ENCODE measurements around the gene TBC1D5.

Gene TBC1D5

DNA sequence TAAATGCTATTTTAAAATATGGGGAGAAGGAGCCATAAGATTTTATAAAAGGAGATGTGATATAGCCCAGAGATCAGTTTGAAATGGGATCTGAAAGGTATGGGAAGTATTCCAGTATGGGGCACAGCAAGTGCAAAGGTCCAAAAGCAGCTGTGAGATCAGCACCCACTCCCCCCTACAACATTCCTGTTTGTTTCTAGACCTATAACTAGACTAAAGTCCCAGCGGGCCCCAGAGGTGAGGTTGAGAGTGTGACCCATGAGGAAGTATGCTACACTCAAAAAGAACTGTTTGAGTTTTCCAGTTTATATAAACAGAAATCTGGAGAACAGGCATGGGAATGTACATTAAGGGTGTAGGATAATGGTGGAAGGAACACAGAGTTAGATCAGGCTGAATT is 152.5 kb downstream of the TBC1D5 start:
- DNase-seq (ENCODE audit: low read depth in 2 of 2), result no peak

DNA sequence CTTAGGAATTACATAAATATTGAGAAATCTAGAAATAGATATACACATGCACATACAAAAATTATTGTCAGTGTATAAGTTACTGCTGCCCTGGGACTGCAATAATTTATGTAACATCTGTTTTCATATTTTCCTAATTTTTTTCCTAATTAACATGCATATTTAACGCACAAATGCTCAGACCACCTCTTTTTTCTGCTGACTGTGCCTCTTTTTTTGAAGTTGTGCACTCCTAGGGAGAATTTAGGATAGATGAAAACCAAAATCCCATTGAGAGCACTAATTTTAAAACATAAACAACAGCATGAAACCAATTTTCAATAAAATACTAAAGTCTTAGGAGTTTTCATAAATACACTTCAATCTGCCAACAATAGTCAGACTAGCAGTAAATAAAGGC is 154.0 kb downstream of the TBC1D5 start:
- no peak for DNase-seq (ENCODE audit: low read depth in 2 of 2)

DNA sequence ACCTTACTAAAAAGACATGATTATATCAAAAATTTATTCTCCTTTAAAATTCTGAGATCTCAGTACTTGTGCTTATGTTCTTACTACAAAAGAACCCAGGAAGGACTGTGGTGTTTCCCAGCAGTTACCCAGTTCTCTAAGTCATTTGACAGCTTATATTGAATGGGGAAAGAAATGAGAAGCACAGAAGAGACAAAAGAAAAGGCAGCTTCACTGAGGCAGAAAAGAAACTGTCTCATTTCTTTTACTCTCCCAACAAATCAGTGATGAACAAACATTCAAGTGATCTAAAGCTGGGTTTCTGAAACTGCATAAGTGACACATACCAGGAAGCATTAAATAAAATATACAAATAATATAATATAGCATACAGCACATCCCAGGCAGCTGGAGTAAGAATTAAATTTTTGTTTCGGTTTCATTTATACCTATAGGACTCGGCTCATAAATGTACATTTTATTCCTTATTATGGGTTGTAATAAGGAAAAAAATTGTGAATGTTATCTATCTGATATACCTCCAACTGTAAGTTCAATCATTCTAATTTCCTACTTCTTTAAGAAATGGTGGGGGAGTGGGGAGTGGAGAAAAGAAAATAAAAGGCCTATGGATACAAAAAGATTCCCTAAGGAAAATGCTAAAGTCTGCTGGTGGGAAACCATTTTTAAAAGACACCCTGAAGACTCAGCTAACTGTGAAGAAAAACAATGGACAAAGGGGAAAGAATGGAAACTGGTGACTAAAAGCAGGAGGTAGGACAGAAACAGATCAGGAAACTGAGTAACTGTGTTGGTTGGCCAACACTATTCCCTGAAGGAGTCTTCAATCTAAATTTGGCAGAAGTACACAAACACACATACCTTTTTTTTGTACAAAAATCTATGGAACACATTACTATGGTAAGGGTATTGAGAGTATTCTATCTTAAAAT is 156.8 kb downstream of the TBC1D5 start:
- no peak for DNase-seq (ENCODE audit: low read depth in 2 of 2)

DNA sequence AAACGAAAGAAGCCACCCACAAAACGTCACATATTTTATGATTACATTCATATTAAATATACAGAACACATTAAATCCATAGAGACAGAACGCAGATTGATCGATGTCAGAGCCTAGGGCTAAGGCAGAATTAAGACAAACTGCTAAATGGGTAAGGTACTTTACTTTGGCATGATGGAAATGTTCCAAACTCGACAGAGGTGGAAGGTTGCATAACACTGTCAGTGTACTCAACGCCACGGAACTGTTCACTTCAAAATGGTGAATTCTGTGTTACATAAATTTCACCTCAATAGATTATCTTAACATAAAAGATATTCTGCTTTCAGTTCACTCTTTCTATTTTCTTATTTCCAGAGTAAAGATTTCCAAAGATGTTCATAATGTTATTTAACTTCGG is 158.4 kb downstream of the TBC1D5 start:
- no peak for DNase-seq (ENCODE audit: low read depth in 2 of 2)

DNA sequence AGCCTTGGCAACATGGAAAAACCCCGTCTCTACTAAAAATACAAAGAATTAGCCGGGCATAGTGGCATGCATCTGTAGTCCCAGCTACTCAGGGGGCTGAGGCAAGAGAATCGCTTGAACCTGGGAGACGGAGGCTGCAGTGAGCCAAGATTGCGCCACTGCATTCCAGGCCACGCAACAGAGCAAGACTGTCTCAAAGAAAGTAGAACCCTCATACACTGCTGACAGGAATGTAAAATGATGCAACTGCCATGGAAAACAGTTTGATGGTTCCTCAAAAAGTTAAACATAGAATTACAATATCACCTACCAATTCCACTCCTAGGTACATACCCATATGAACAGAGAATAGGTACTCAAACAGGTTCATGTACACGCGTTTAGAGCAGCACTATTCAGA is 158.9 kb downstream of the TBC1D5 start:
- DNase-seq (ENCODE audit: low read depth in 2 of 2), result no peak

DNA sequence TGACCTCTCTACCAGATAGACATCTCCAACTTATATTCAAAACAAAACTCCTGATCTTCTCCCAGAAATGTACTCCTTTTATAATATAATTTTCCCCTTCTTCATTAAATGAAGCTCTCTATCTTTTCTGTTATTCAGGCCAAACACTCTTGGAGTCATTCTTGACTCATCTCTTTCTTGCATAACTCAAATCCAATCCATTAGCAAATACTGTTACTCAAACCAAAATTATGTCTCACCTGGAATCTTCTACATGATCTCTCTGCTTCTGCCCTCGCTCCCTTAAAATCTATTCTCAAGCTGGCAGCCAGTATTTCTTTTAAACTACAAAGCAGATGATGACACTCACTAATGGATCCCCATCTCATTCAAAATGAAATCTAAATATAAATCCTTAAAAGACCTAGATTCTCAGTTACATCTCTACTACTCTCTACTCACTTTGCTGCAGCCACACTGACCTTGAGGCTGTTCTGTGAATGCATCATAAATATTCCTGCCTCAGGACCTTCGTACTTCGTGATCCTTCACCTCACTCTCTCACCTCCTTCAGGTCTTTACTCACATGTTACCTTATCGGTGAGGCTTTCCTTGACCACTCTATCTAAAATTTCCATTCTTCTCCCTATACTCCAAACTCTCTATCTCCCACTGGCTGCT is 160.9 kb downstream of the TBC1D5 start:
- DNase-seq (ENCODE audit: low read depth in 2 of 2), result no peak

DNA sequence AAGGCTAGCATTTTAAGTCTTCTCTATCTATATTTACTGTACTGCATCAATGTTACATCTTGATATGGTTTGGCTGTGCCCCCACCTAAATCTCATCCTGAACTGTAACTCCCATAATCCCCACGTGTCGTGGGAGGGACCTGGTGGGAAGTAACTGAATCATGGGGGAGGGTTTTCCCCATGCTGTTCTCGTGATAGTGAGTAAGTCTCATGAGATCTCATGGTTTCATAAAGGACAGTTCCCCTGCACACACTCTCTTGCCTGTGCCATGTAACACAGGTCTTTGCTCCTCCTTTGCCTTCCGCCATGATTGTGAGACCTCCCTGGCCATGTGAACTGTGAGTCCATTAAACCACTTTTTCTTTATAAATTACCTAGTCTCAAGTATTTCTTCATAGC is 161.5 kb downstream of the TBC1D5 start:
- DNase-seq (ENCODE audit: low read depth in 2 of 2), result no peak

DNA sequence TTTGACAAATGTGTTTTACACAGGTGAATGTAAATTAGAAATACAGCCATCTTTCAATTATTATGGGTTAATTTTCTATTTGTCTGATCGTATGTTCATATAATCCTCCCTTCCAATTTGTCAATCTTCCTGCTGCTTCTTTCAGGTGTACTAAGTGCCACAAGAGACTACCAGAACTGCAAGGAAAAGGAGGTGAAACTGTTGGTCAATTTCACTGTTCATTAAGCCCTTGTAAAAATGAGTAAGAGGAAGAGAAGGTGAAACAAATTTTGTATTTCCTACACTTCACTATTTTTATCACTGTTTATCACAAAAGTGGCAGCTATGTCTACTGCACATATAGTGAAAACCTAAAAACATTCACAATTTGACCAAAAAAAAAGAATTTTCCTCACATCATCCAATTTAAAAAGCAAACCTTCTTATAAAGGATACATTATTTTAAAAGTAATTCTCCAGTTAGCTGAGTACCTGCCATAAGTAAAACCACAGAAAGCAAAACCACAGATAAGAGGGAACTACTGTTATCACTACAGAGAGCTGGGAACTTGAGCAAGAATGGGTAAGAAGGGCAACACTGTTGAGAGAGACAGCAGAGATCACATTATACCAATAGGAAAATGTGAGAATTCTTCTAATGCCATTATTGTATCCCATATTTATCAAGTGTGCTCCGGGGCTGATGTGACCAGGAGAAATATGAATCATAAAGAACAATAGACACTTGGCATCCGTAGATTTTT is 163.0 kb downstream of the TBC1D5 start:
- DNase-seq (ENCODE audit: low read depth in 2 of 2), result no peak

DNA sequence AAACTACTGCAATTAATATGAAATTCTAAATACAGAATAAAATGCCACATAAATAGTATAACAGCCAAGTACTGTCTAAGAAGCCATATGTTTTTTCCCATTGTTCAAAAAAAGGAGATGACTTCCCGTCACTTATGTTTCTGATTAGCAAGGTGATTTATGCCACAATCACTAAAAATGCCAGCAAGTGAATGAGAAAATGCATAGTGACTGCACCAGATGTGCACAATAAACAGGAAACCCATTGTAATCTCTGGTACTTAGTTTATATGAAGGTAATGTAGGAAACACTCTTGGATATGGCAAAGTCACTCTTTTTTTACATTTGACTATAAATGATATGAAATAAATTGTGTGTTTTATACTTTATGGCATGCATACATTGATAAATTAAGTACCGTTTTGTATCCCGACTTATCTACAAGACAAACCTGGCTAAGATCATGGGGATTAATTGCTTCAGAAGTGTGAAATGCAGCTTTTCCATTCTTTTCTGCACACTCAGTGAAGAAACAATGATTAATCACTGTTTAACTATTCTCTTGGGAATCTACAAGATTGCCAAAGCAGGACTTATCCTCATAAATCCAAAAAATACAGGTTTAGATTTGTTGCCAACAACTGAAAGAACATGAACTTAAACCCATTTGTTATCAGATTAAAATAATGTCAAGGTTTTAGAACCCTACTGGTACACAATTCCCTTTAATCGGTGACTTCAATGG is 164.5 kb downstream of the TBC1D5 start:
- no peak for DNase-seq (ENCODE audit: low read depth in 2 of 2)

DNA sequence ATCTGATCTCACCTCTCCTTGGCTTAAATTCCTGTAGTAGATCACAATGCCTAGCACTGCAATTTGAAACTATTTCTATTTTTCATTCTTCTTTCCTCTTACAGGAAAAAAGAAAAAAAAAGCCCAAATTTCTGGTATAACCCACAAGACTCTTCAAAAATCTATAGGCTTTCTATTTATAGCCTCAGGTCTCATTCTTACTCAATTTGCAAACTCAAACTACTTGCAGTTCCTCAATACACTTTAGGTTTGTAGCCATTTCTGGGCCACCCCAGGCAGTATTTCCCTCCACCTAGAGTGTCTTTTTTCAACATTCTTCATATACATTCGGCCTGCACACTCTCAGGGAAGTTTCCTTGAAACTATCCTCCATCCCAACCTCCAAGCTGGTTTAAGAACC is 169.0 kb downstream of the TBC1D5 start:
- no peak for DNase-seq (ENCODE audit: low read depth in 2 of 2)

DNA sequence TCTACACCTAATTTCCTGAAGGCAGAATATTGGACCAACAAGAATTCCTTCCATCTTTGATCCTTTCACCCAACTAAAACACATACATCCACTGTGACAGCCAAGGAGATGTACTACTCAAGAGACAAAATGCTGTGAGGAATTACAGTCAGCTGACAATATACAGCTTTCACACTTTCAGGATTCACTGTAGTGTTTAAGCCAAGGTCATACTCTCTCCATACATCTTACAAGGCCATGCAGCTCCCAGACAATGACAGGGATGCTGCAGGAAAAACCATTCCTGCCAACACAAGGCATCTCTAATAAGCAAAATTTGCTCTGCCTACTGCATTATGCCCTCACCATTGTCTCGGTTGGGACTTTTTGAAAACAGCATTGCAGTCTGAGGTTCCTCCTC is 170.7 kb downstream of the TBC1D5 start:
- no peak for DNase-seq (ENCODE audit: low read depth in 2 of 2)

DNA sequence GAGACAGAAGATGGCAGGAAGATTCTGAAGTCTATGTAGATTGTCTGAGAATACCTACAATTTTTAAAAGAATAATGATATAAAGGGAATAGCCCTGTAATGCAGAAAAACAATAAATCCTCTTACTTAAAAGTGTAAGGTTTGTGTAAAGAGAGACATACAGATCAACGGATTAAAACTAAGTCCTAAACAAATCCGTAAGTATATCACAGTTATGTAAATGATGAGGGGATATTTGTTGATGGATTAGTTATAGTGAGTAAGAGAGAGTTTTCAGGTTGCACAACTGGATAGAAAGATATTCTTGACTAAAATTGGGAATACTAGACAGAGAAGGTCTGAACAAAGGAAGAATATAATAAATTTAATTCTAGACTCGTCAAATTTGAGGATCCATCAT is 179.6 kb downstream of the TBC1D5 start:
- DNase-seq (ENCODE audit: low read depth in 2 of 2), result no peak

DNA sequence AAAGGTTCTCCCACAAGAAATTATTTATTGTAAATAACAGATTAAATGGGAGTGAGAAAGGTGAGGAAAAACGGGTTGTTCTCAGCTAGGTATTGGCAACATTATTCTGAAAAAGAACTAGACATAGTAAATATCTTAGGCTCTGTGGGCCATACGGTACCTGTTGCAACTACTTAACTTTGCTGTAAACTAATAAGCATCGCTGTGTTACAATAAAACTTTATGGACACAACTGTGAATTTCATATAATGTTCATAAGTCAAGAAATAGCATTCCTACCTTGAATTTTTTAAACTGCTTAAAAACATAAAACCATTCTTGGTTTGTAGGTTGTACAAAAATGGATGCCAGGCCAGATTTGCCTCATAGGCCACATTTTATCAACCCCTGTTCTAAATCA is 183.9 kb downstream of the TBC1D5 start:
- no peak for DNase-seq (ENCODE audit: low read depth in 2 of 2)

DNA sequence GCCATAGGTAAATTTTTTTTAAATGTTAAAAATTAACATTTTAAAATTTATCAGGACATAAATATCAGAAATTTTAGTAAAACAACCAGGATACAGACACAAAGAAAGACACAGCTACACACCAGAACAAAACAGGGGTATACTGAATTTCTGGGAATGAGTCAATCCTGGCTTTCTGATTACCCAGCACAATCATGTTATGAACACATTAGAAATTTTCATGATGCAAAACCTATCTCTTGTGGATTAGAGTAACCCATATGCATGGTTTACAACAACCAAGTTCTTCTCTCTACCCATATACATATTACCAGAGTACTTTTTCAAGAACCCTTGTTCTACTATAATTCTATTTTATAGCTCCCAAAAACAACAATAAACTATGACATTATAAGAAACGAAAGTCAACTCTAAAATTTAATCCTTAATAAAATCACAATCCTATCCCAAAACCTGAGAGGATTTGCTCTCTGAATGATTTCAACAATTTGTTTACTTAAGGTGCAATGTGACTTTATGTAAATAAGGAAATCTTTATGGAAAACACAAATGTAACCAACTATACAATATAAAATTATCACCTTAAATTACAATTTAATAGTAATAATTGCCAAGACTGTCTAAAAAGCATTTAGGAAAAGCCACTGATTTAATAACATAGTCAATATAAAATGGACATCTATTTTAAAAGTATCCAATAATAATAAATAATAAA is 184.5 kb downstream of the TBC1D5 start:
- DNase-seq (ENCODE audit: low read depth in 2 of 2), result no peak

DNA sequence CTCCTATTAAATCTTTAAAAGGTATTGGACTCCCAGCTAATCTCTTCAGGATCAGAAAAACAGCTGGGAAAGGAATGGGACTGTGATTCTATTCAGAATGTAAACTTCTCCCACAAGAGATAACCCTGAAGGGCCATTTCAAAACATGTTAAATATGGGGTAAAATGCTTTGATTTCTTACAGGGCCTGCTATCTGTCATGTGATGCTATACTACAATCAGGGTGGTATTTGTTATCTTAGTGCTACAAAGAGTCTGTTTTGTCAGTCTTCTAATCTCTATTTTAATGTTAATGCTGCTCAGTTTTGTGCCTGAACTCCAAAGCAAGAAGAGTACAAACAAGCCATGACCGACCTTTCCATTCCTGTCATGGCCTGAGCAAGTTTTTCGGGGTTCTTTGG is 186.9 kb downstream of the TBC1D5 start:
- no peak for DNase-seq (ENCODE audit: low read depth in 2 of 2)

DNA sequence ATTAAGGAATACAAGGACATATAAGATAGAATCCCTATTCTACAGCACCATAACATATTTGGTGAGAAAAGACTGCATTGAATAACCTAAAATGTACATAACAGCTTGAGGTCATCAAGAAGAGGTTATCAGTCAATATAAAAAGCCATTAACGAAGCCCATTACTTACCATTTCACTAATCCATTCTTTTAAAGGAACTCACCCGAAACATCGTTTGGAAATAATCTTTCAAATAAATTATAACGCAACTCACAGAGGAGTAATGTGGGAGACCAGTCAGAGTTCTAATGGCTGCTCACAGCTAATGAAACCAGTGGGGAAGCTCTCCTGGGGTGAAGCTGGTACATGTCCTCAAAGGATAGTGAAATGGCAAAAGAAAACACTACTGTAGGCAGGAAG is 188.4 kb downstream of the TBC1D5 start:
- DNase-seq (ENCODE audit: low read depth in 2 of 2), result no peak

DNA sequence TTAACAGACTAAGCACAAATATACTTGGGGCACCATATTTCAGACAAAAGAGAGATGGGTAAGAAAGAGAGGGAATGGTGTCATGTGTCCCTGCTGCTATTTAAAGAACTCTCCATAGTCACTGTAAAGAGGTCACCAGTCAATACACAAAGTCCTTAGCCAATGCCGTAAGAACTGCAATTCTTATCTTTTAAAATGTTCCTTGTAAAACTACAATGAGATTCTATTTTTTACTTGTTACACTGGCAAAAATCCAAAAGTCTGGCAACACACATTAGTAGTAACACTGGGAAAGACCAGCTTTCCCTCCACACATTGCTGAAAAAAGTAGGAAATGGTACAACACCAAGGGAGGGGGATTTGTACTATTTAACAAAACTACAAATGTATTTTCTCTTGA is 189.4 kb downstream of the TBC1D5 start:
- no peak for DNase-seq (ENCODE audit: low read depth in 2 of 2)

DNA sequence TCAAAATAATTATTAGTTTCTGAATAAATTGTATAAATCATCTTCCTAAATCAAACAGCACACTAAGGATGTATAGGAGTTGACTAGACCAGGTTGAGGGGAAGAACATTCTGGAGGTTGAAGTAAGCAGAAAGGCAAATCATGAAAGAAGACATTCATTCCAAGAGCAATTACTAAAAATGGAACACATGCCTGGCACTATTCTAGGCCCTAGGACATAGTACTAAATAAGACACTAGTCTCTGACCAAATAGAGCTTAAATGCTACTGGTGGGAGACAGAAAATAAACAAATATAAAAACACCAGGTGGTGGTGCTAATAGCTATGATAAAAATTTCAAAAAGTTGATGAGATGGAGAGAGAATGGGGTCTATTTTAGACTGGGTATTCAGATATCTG is 190.1 kb downstream of the TBC1D5 start:
- no peak for DNase-seq (ENCODE audit: low read depth in 2 of 2)

DNA sequence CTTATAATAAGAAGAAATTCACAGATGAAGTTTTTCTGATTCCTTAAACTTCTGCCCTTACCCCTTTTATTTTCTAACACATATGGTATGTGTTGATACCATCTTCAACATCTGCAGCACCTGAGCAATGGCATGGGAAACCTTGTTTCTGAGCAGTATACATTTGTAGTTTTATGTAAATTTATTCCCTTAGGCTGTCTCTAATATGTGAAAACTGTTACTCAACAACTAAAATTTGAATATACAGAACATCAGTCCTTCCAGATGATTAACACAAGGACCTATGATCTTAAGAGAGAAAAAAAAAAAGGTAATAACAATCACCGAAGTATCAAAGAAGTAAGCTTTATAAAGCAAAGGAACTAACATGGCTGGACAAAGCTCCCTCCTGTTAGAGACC is 190.5 kb downstream of the TBC1D5 start:
- no peak for DNase-seq (ENCODE audit: low read depth in 2 of 2)

DNA sequence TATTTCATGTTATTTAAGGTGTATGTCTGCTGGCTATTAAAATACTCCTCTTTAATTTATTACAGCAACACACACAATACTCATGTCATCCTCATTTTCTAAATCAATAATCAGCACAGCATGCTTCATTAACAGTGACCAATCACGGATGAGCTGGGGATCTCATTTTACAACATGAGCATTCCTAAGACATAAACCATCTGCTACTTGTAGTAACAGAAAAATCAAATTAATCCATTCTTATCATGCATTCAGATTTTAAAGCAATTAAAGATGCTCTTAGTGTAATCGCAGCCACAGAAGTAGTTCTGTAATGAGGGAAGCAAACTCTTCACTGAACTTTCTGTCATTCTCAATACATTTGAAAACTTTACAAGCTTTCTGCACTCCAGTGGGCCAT is 191.1 kb downstream of the TBC1D5 start:
- no peak for DNase-seq (ENCODE audit: low read depth in 2 of 2)

DNA sequence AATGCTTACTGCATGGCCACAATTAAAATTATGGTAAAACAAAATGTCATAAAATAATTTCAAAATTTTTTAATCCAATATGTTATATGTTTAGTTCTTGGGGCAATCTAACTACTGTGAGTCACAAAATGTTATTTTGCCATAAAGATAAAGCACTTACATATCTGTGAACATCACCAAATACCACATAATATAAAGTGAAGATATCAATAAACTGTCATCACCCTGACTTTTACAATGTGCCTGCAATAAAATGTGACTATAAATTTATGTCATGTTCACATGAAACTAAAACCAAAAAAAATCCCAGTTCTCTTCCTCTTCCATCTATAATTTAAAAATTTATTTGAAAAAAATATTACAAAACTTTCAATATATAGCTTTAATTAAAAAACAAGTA is 191.8 kb downstream of the TBC1D5 start:
- no peak for DNase-seq (ENCODE audit: low read depth in 2 of 2)
